B cell (primary cell): ENCODE results near the gene TEC. TPM values are rescaled to one million over a fixed set of nuclear protein-coding genes. Genes with fewer than 3 reads are reported as not detected.

Source experiments
- ATAC-seq: fragments of 200-7000 bp; cut with Tn5 transposase; one replicate; pipeline ENCODE4 v1.10.0; 2021; ENCODE audit warnings: low read depth, mild to moderate bottlenecking, moderate number of reproducible peaks, moderate library complexity
- CTCF ChIA-PET: fragments of 350-600 bp; sonication (Branson Sonifier 250); formaldehyde crosslinking; loops from one replicate; lab custom pipeline; 2021; ENCODE audit warnings: antibody characterized with exemption, inconsistent platforms; lab: Charles Lee
- POLR2A ChIA-PET: fragments of 350-600 bp; sonication (Branson Sonifier 250); formaldehyde crosslinking; loops from one replicate; lab custom pipeline; 2021; ENCODE audit warnings: antibody characterized with exemption; lab: Charles Lee
- DNase-seq: peaks from one replicate; pipeline ENCODE4 v3.0.0; 2013
- H2AFZ ChIP-seq: 2 replicates; pipeline ENCODE4 v1.6.1; 2012; ENCODE audit warnings: mild to moderate bottlenecking, low read depth, low read length; ENCODE audit not compliant: insufficient read depth, poor library complexity, severe bottlenecking
- H3K27ac ChIP-seq, 2 donors: 1 replicate in 1 of 2; 2 replicates in 1 of 2; pipeline ENCODE4 v1.5.1; 2012 to 2013; ENCODE audit warnings: low read length in 2 of 2, mild to moderate bottlenecking in 2 of 2, moderate library complexity in 1 of 2
- H3K27me3 ChIP-seq, 4 experiments: fragments of 200-600 bp in 1 of 4; sonication (generic) in 1 of 4; replicated peaks in 1 of 4; 1 replicate in 2 of 4; 2 replicates in 2 of 4; pipeline versions ENCODE4 v1.6.1 to v1.7.0; 2013 to 2016; ENCODE audit warnings: low read length in 3 of 4, mild to moderate bottlenecking in 2 of 4, mixed read lengths in 1 of 4, moderate library complexity in 1 of 4; ENCODE audit not compliant: insufficient read depth in 4 of 4, control insufficient read depth in 3 of 4; ENCODE audit errors: control extremely low read depth in 1 of 4
- H3K36me3 ChIP-seq, 2 experiments: replicated peaks in 1 of 2; 1 replicate in 1 of 2; 2 replicates in 1 of 2; pipeline versions ENCODE4 v1.6.1 to v1.7.1; 2013; ENCODE audit warnings: low read length in 1 of 2; ENCODE audit not compliant: insufficient read depth in 2 of 2, control insufficient read depth in 1 of 2; ENCODE audit errors: control extremely low read depth in 1 of 2, extremely low read depth in 1 of 2
- H3K4me1 ChIP-seq, 2 donors: fragments of 200-600 bp in 1 of 2; sonication (generic) in 1 of 2; 1 replicate in 1 of 2; 2 replicates in 1 of 2; pipeline versions ENCODE4 v1.5.1 to v1.6.1; 2013 to 2017; ENCODE audit warnings: low read length in 2 of 2; ENCODE audit not compliant: control insufficient read depth in 2 of 2, insufficient read depth in 2 of 2
- H3K4me2 ChIP-seq: replicated peaks from 2 replicates; pipeline ENCODE3; 2012; ENCODE audit warnings: mild to moderate bottlenecking, low read depth, low read length; ENCODE audit not compliant: poor library complexity, severe bottlenecking
- H3K4me3 ChIP-seq, 5 experiments: fragments of 200-600 bp in 1 of 5; sonication (generic) in 1 of 5; 1 replicate in 3 of 5; 2 replicates in 2 of 5; pipeline versions ENCODE4 v1.5.1 to v1.7.0; 2011 to 2016; ENCODE audit warnings: low read length in 4 of 5, mild to moderate bottlenecking in 4 of 5, low read depth in 2 of 5, control low read depth in 1 of 5, moderate library complexity in 1 of 5; ENCODE audit not compliant: insufficient read depth in 1 of 5; ENCODE audit errors: control extremely low read depth in 1 of 5, extremely low read depth in 1 of 5
- H3K79me2 ChIP-seq: fragments of 200-600 bp; sonication (generic); one replicate; pipeline ENCODE4 v1.6.0; 2016; ENCODE audit warnings: low read length; ENCODE audit not compliant: control insufficient read depth, insufficient read depth
- H3K9ac ChIP-seq: fragments of 200-600 bp; sonication (generic); 2 replicates; pipeline ENCODE4 v1.6.1; 2017; ENCODE audit warnings: mild to moderate bottlenecking, low read length, moderate library complexity
- H3K9me3 ChIP-seq, 3 donors: one replicate each; pipeline versions ENCODE4 v1.6.1 to v1.7.1; 2013; ENCODE audit warnings: low read length in 2 of 3; ENCODE audit not compliant: control insufficient read depth in 2 of 3, insufficient read depth in 1 of 3; ENCODE audit errors: control extremely low read depth in 1 of 3
- H4K20me1 ChIP-seq: 2 replicates; pipeline ENCODE4 v1.6.0; 2012; ENCODE audit warnings: mild to moderate bottlenecking, low read length; ENCODE audit not compliant: insufficient read depth, control insufficient read depth, poor library complexity, severe bottlenecking
- H3K27ac Mint-ChIP-seq: one replicate; pipeline ENCODE4 v1.8.0; 2021; ENCODE audit warnings: mixed read lengths
- H3K27me3 Mint-ChIP-seq: one replicate; pipeline ENCODE4 v1.8.0; 2021; ENCODE audit warnings: mixed read lengths
- H3K4me1 Mint-ChIP-seq: one replicate; pipeline ENCODE4 v1.8.0; 2021; ENCODE audit warnings: mixed read lengths
- H3K4me3 Mint-ChIP-seq: one replicate; pipeline ENCODE4 v1.8.0; 2021; ENCODE audit warnings: mixed read lengths
- H3K9me3 Mint-ChIP-seq: one replicate; pipeline ENCODE4 v1.8.0; 2022; ENCODE audit warnings: mixed read lengths; ENCODE audit not compliant: insufficient read depth
- EZH2 ChIP-seq: IDR thresholded peaks from 2 replicates; pipeline ENCODE4 v1.6.1; 2012; ENCODE audit warnings: borderline replicate concordance, low read depth, mild to moderate bottlenecking, moderate library complexity, low read length; ENCODE audit not compliant: insufficient read depth, poor library complexity, severe bottlenecking
- WGBS: methylation state at CpG from one replicate; pipeline ENCODE4 v1.1.5; 2013; ENCODE audit warnings: missing lambda C conversion rate; ENCODE audit not compliant: insufficient coverage; 5-methylcytosine and 5-hydroxymethylcytosine counted together
- intact Hi-C: fragments of 100-400 bp; cut with micrococcal nuclease; formaldehyde crosslinking; loops from one replicate; pipeline ENCODE4 v1.10.0; 2022
- polyA plus RNA-seq: library from polyadenylated mRNA; depleted of rRNA; stranded (reverse); fragments of >200 nt; gene quantifications from 2 replicates; pipeline ENCODE4 v1.2.3, GENCODE V29; 2012
- total RNA-seq, 2 donors: library from RNA; stranded (reverse); fragments of 120-200 nt in 1 of 2; gene quantifications; 1 replicate in 1 of 2; 2 replicates in 1 of 2; pipeline versions ENCODE4 v1.2.3 to v1.2.4, GENCODE V29; 2013 to 2022
- TF ChIP-seq, protein P1 (sequence below): fragments of 200-600 bp; IDR thresholded peaks from one replicate; pipeline ENCODE4 v1.8.0; 2022; ENCODE audit warnings: antibody characterized with exemption, mild to moderate bottlenecking

TEC gene
- total and polyA plus RNA-seq, 2 donors (not counting 1 experiment from before 2014, with no cell fraction given), result 2.0 to 8.3 TPM

DNA sequence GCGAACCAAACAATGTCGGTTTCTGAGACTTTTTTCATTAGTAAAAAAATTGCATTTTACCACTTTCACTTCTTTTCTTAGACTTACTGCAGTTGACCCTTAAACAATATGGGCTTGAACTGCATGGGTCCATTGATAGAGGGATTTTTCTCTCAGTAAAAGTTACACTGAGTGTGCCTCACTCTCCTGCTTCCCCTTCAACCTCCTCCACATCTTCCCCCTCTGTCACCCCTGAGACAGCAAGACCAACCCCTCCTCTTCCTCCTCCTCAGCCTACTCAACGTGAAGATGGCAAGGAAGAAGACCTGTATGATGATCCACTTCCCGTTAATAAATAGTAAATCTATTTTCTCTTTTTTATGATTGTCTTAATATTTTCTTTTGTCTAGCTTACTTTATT is 43.4 kb downstream of the TEC start:
- ATAC-seq, result no peak
- H3K36me3 ChIP-seq, result no peaks in the 10 kb centered on the region
- peaks cover 0 to 1% (median 0%) of the 10 kb centered on the region in 3 donors for H3K9me3 ChIP-seq
- no peak overlapping the region for H3K9ac ChIP-seq
- H3K27ac ChIP-seq, result no peak overlapping the region
- no peak overlapping the region for H3K4me3 Mint-ChIP-seq
- no peak overlapping the region for H3K4me2 ChIP-seq
- H3K27ac Mint-ChIP-seq, result no peak overlapping the region
- no peaks in the 10 kb centered on the region for H4K20me1 ChIP-seq
- peaks cover 15% of the 10 kb centered on the region for H3K79me2 ChIP-seq
- H3K4me1 Mint-ChIP-seq, result peaks cover 15% of the 10 kb centered on the region
- no peaks in the 10 kb centered on the region for H3K9me3 Mint-ChIP-seq
- no peak overlapping the region for H3K4me3 ChIP-seq
- DNase-seq, result no peak
- POLR2A ChIA-PET, result no interaction called here
- H3K4me1 ChIP-seq, result peaks cover 0 to 4% of the 10 kb centered on the region in 2 donors
- H3K27me3 Mint-ChIP-seq, result no peaks in the 10 kb centered on the region
- H3K27me3 ChIP-seq, result no peaks in the 10 kb centered on the region
- H2AFZ ChIP-seq, result no peak overlapping the region
- no peak for TF ChIP-seq EZH2
- TF ChIP-seq, protein P1, sequence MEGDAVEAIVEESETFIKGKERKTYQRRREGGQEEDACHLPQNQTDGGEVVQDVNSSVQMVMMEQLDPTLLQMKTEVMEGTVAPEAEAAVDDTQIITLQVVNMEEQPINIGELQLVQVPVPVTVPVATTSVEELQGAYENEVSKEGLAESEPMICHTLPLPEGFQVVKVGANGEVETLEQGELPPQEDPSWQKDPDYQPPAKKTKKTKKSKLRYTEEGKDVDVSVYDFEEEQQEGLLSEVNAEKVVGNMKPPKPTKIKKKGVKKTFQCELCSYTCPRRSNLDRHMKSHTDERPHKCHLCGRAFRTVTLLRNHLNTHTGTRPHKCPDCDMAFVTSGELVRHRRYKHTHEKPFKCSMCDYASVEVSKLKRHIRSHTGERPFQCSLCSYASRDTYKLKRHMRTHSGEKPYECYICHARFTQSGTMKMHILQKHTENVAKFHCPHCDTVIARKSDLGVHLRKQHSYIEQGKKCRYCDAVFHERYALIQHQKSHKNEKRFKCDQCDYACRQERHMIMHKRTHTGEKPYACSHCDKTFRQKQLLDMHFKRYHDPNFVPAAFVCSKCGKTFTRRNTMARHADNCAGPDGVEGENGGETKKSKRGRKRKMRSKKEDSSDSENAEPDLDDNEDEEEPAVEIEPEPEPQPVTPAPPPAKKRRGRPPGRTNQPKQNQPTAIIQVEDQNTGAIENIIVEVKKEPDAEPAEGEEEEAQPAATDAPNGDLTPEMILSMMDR, result no peak
- intact Hi-C loops, result no loop called here
- CTCF ChIA-PET, result no interaction called here
- no CpG with 5 or more reads among the region's 4 CpGs for WGBS

- WGBS, result 93% methylated on average over 4 of the region's 7 CpGs
- POLR2A ChIA-PET, result no interaction called here
- Histone ChIP-seq H3K9me3 (peaks cover 0 to 1% (median 0%) of the 10 kb centered on the region in 3 donors), H3K9ac (no peak overlapping the region), H3K36me3 (no peaks in the 10 kb centered on the region), H3K4me2 (no peak overlapping the region), H4K20me1 (no peaks in the 10 kb centered on the region), H3K4me1 (peaks cover 0 to 4% of the 10 kb centered on the region in 2 donors), H3K4me3 (no peak overlapping the region), H3K27ac (no peak overlapping the region), H2AFZ (no peak overlapping the region), H3K27me3 (no peaks in the 10 kb centered on the region), H3K79me2 (peaks cover 9% of the 10 kb centered on the region)
- DNase-seq (no peak), ATAC-seq (no peak)
- Mint-ChIP-seq H3K4me1 (peaks cover 15% of the 10 kb centered on the region), H3K9me3 (no peaks in the 10 kb centered on the region), H3K4me3 (no peak overlapping the region), H3K27ac (no peak overlapping the region), H3K27me3 (no peaks in the 10 kb centered on the region)
- CTCF ChIA-PET, result no interaction called here
- intact Hi-C loops, result no loop called here
- TF ChIP-seq, protein P1, result no peak
- TF ChIP-seq EZH2, result no peak
These were observed 44.1 kb downstream of the TEC start for GRCh38 chr4:48225368-48226141.
